ENCODE measurements around the gene DBNDD2. TPM values are rescaled to one million over a fixed set of nuclear protein-coding genes. Genes with fewer than 3 reads are reported as not detected.

DBNDD2 gene
- total RNA-seq, 1 donor from 2014 or later = 10.2 TPM

DNA sequence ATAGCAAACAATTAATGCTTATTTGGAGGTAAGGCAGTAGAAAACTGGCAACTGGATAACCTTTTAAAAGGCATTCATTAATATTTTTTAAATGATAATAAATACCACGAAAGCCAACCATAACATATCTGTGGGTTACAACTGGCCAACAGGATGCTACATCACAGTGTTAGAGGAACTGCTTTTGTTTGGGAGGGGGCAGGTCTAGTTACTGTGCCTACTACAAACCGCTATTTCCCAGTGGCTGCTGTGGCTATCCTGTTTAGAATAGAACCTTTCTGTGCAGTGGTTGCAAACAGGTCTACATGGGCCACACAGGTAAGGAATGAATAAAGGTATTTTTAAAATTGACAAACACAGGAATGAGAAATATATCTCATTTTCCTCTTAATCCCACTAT lies 8.8 kb downstream of the DBNDD2 start:
- peak overlapping the region; percentile 93 for H3K4me3 Mint-ChIP-seq
- no peak overlapping the region for H3K27ac Mint-ChIP-seq
- no peak overlapping the region for H2AFZ ChIP-seq (replicated peaks)
- peak overlapping the region; percentile 87 for H3K4me3 ChIP-seq
- H3K36me3 Mint-ChIP-seq = peaks cover 8% of the 10 kb centered on the region
- H3K9me3 ChIP-seq (ENCODE audit: low read depth) = no peaks in the 10 kb centered on the region
- H3K36me3 ChIP-seq = no peaks in the 10 kb centered on the region
- peaks cover 8% of the 10 kb centered on the region for H3K4me1 ChIP-seq
- no peaks in the 10 kb centered on the region for H3K9me3 Mint-ChIP-seq
- no peak overlapping the region for H3K27ac ChIP-seq
- no peak overlapping the region for H3K9ac ChIP-seq
- H3F3A ChIP-seq (ENCODE audit: low read depth) = no peaks in the 10 kb centered on the region
- H3K27me3 ChIP-seq = peaks cover 5% of the 10 kb centered on the region
- TF ChIP-seq, protein P1, sequence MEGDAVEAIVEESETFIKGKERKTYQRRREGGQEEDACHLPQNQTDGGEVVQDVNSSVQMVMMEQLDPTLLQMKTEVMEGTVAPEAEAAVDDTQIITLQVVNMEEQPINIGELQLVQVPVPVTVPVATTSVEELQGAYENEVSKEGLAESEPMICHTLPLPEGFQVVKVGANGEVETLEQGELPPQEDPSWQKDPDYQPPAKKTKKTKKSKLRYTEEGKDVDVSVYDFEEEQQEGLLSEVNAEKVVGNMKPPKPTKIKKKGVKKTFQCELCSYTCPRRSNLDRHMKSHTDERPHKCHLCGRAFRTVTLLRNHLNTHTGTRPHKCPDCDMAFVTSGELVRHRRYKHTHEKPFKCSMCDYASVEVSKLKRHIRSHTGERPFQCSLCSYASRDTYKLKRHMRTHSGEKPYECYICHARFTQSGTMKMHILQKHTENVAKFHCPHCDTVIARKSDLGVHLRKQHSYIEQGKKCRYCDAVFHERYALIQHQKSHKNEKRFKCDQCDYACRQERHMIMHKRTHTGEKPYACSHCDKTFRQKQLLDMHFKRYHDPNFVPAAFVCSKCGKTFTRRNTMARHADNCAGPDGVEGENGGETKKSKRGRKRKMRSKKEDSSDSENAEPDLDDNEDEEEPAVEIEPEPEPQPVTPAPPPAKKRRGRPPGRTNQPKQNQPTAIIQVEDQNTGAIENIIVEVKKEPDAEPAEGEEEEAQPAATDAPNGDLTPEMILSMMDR (IDR thresholded peaks at IDR 0.05) = no peak
- no peak for TF ChIP-seq EZH2phosphoT487 (IDR thresholded peaks at IDR 0.05)
- no peak for TF ChIP-seq EZH2 (IDR thresholded peaks at IDR 0.05)
- H3K4me1 Mint-ChIP-seq = peaks cover 13% of the 10 kb centered on the region
- H3K27me3 Mint-ChIP-seq (ENCODE audit: insufficient read depth, low read depth) = peaks cover 2% of the 10 kb centered on the region
- H3K4me2 ChIP-seq = peak overlapping the region; percentile 91
- peaks cover 23% of the 10 kb centered on the region for H3K79me2 ChIP-seq (ENCODE audit: low read depth)
- no peaks in the 10 kb centered on the region for H4K20me1 ChIP-seq (ENCODE audit: low read depth)
- no peak for DNase-seq (ENCODE audit: low spot score)

DNA sequence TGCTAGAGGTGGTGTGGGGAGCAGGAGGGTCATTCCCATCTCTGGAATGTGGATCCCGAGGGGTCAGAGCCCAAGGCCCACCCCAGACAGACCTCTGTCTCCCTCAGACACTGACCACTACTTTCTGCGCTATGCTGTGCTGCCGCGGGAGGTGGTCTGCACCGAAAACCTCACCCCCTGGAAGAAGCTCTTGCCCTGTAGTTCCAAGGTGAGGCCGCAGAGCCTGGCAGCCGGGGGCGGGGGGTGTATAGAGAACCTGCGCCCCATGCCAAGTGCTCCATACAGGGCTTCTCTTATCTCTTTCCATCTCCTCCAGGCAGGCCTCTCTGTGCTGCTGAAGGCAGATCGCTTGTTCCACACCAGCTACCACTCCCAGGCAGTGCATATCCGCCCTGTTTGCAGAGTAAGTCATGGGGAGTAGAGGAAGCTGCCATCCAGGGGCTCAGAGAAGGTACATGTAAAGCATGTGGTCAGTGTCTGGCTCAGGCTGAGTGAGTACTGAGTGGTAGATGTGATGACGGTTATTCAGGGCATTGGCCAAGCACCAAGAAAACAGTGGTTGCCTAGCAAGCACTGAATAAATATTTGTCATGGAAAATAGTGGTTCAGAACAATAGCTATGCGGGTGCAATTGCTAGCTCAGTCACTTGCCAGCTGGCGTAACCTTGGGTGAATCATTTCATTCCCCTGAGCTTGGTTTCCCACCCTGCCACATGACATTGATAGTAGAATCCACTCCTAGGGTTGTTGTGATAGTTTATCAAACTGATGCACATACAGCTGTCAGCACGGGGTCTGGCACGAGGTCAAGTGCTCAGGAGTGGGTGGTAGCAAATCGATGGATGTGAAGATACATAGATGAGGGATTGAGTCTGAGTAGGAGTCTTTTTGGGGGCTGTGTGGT lies 11.4 kb downstream of the DBNDD2 start:
- H3K4me2 ChIP-seq = no peak overlapping the region
- no peak overlapping the region for H3K9ac ChIP-seq
- no peaks in the 10 kb centered on the region for H3K36me3 ChIP-seq
- Mint-ChIP-seq H3K9me3 (no peaks in the 10 kb centered on the region), H3K27ac (peak overlapping the region; percentile 72), H3K27me3 (ENCODE audit: insufficient read depth, low read depth) (peaks cover 3% of the 10 kb centered on the region), H3K36me3 (peaks cover 14% of the 10 kb centered on the region), H3K4me3 (peak overlapping the region; percentile 50), H3K4me1 (peaks cover 13% of the 10 kb centered on the region)
- H4K20me1 ChIP-seq (ENCODE audit: low read depth) = no peaks in the 10 kb centered on the region
- TF ChIP-seq EZH2 (IDR thresholded peaks at IDR 0.05) (no peak), EZH2phosphoT487 (IDR thresholded peaks at IDR 0.05) (no peak)
- TF ChIP-seq, protein P1 (IDR thresholded peaks at IDR 0.05) = no peak
- no peaks in the 10 kb centered on the region for H3F3A ChIP-seq (ENCODE audit: low read depth)
- no peaks in the 10 kb centered on the region for H3K27me3 ChIP-seq
- no peak overlapping the region for H3K4me3 ChIP-seq
- H3K4me1 ChIP-seq = peaks cover 8% of the 10 kb centered on the region
- no peak for DNase-seq (ENCODE audit: low spot score)
- no peak overlapping the region for H3K27ac ChIP-seq
- no peaks in the 10 kb centered on the region for H3K9me3 ChIP-seq (ENCODE audit: low read depth)
- no peak overlapping the region for H2AFZ ChIP-seq (replicated peaks)
- H3K79me2 ChIP-seq (ENCODE audit: low read depth) = peaks cover 23% of the 10 kb centered on the region

DNA sequence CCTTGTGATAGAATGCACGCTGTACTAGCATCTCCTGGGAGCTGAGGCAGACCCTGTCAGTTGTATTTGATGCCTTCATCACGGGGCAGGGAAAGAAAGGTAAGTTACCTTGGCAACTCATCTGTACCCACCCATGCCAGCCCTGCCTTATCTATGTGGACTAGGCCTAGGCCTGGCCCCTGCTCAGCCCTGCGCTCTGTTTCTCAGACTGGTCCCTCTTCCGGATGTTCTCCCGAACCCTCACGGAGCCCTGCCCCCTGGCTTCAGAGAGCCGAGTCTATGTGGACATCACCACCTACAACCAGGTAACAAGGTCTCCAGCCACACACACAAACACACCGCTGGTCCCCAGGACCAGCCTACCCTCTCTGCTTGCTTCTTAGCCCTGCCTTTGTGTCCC lies 12.0 kb downstream of the DBNDD2 start:
- H3K36me3 Mint-ChIP-seq = peaks cover 14% of the 10 kb centered on the region
- no peak for DNase-seq (ENCODE audit: low spot score)
- no peaks in the 10 kb centered on the region for H3K36me3 ChIP-seq

More for the DNA sequence above, 12.0 kb downstream of the DBNDD2 start:
- Histone ChIP-seq H3K27ac (no peak overlapping the region), H3F3A (ENCODE audit: low read depth) (no peaks in the 10 kb centered on the region), H3K9ac (no peak overlapping the region), H2AFZ (replicated peaks) (no peak overlapping the region), H4K20me1 (ENCODE audit: low read depth) (no peaks in the 10 kb centered on the region), H3K9me3 (ENCODE audit: low read depth) (no peaks in the 10 kb centered on the region), H3K27me3 (no peaks in the 10 kb centered on the region), H3K79me2 (ENCODE audit: low read depth) (peaks cover 23% of the 10 kb centered on the region), H3K4me2 (no peak overlapping the region), H3K4me3 (no peak overlapping the region), H3K4me1 (peaks cover 8% of the 10 kb centered on the region)
- Mint-ChIP-seq H3K9me3 (no peaks in the 10 kb centered on the region), H3K4me3 (peak overlapping the region; percentile 58), H3K4me1 (peaks cover 12% of the 10 kb centered on the region), H3K27ac (no peak overlapping the region), H3K27me3 (ENCODE audit: insufficient read depth, low read depth) (peaks cover 4% of the 10 kb centered on the region)
- TF ChIP-seq EZH2 (IDR thresholded peaks at IDR 0.05) = no peak
- TF ChIP-seq EZH2phosphoT487 (IDR thresholded peaks at IDR 0.05) = no peak
- TF ChIP-seq, protein P1 (IDR thresholded peaks at IDR 0.05) = no peak

Data from neural progenitor cell (in vitro differentiated cells).